HepG2 (cell line): ENCODE results near the gene TCN2. TPM values are rescaled to one million over a fixed set of nuclear protein-coding genes. Genes with fewer than 3 reads are reported as not detected.

Experiments
- ATAC-seq: fragments of 200-7000 bp; cut with Tn5 transposase; 3 replicates; pipeline ENCODE4 v1.9.1; 2020; ENCODE audit warnings: mild to moderate bottlenecking, moderate library complexity
- BruUV-seq: library from RNA; stranded (reverse); fragments of 400-500 nt; replicated peaks from 2 replicates; lab custom pipeline; 2021; lab: Mats Ljungman, UMichigan
- CTCF ChIA-PET: fragments of 300-600 bp; formaldehyde crosslinking; extraction: SDS; loops from one replicate; lab custom pipeline; 2021; ENCODE audit warnings: low total read pairs, inconsistent platforms, low intra/inter-chr PET ratio; lab: Yijun Ruan, JAX
- POLR2A ChIA-PET: fragments of 350-600 bp; sonication (Branson Sonifier 250); formaldehyde crosslinking; loops from one replicate; lab custom pipeline; 2020; ENCODE audit warnings: antibody characterized with exemption, inconsistent platforms; lab: Yijun Ruan, JAX
- DNase-seq: peaks from one replicate; pipeline ENCODE4 v3.0.0-alpha.2; 2015; ENCODE audit warnings: low spot score
- FAIRE-seq: peaks from 3 replicates; lab custom pipeline; 2011; peaks lifted over from hg19 to GRCh38; lab: Jason Lieb, UNC
- H2AFZ ChIP-seq: one replicate; pipeline ENCODE4 v1.6.1; 2011; ENCODE audit warnings: low read length, inconsistent platforms
- H3K27ac ChIP-seq: fragments of 300-600 bp; 3 replicates; pipeline ENCODE4 v1.8.0; 2011; ENCODE audit warnings: mixed run types, mild to moderate bottlenecking, mixed read lengths, low read length, inconsistent platforms; ENCODE audit not compliant: insufficient read depth; ENCODE audit errors: extremely low read length
- H3K27me3 ChIP-seq, 2 experiments: fragments of 200-600 bp in 1 of 2; 2 replicates in 1 of 2; 3 replicates in 1 of 2; pipeline versions ENCODE4 v1.6.0 to v1.8.0; 2011; ENCODE audit warnings: low read length in 2 of 2, mild to moderate bottlenecking in 2 of 2, moderate library complexity in 2 of 2, inconsistent platforms in 1 of 2; ENCODE audit not compliant: insufficient read depth in 2 of 2, control insufficient read depth in 1 of 2
- H3K36me3 ChIP-seq, 2 experiments: fragments of 200-600 bp in 1 of 2; replicated peaks in 1 of 2; 2 replicates in 1 of 2; 3 replicates in 1 of 2; pipeline versions ENCODE4 v1.5.1 to v1.8.0; 2011; ENCODE audit warnings: low read length in 2 of 2, inconsistent platforms in 1 of 2; ENCODE audit not compliant: insufficient read depth in 2 of 2, control insufficient read depth in 1 of 2
- H3K4me1 ChIP-seq: 2 replicates; pipeline ENCODE4 v1.5.1; 2012; ENCODE audit warnings: low read length, inconsistent platforms; ENCODE audit not compliant: insufficient read depth
- H3K4me2 ChIP-seq: 2 replicates; pipeline ENCODE4 v1.6.0; 2011; ENCODE audit warnings: low read depth, low read length, inconsistent platforms
- H3K4me3 ChIP-seq, 3 experiments: fragments of 200-600 bp in 1 of 3; sonication (generic), shearing (Covaris generic) in 1 of 3; replicated peaks in 1 of 3; 2 replicates each; pipeline ENCODE4 v1.5.1; 2011 to 2016; ENCODE audit warnings: low read length in 3 of 3, inconsistent platforms in 2 of 3, low read depth in 2 of 3, mild to moderate bottlenecking in 2 of 3, control low read depth in 1 of 3, mixed read lengths in 1 of 3; ENCODE audit not compliant: insufficient read depth in 1 of 3
- H3K79me2 ChIP-seq: one replicate; pipeline ENCODE4 v1.6.1; 2011; ENCODE audit warnings: low read length, inconsistent platforms; ENCODE audit not compliant: insufficient read depth
- H3K9ac ChIP-seq: 2 replicates; pipeline ENCODE4 v1.6.0; 2011; ENCODE audit warnings: mild to moderate bottlenecking, low read depth, low read length, inconsistent platforms; ENCODE audit not compliant: insufficient read depth
- H3K9me3 ChIP-seq: 2 replicates; pipeline ENCODE4 v1.5.1; 2012; ENCODE audit warnings: mild to moderate bottlenecking, low read length
- H4K20me1 ChIP-seq: 2 replicates; pipeline ENCODE4 v1.6.0; 2011; ENCODE audit warnings: inconsistent platforms, mild to moderate bottlenecking, low read length, moderate library complexity; ENCODE audit not compliant: insufficient read depth
- HNF4A ChIP-seq: sonication (generic); formaldehyde crosslinking; IDR thresholded peaks from 2 replicates; pipeline ENCODE4 v1.4.0; 2020; ENCODE audit warnings: missing genetic modification reagents
- PHF20 ChIP-seq: sonication (generic); formaldehyde crosslinking; IDR thresholded peaks from 2 replicates; pipeline ENCODE4 v1.5.0; 2020; ENCODE audit warnings: mild to moderate bottlenecking, missing genetic modification reagents
- RORA ChIP-seq: sonication (generic); formaldehyde crosslinking; IDR thresholded peaks from 2 replicates; pipeline ENCODE4 v1.5.0; 2020; ENCODE audit warnings: mild to moderate bottlenecking, missing genetic modification reagents, moderate library complexity
- ZMYM3 ChIP-seq: sonication (generic); formaldehyde crosslinking; IDR thresholded peaks from 2 replicates; pipeline ENCODE4 v1.5.1; 2020; ENCODE audit warnings: mild to moderate bottlenecking, missing genetic modification reagents
- ZNF274 ChIP-seq: sonication (generic); formaldehyde crosslinking; IDR thresholded peaks from 2 replicates; pipeline ENCODE4 v1.5.1; 2020; ENCODE audit warnings: mild to moderate bottlenecking, missing genetic modification reagents
- ZNF510 ChIP-seq: sonication (generic); formaldehyde crosslinking; IDR thresholded peaks from 2 replicates; pipeline ENCODE4 v1.4.0; 2020; ENCODE audit warnings: low read depth, mild to moderate bottlenecking, missing genetic modification reagents
- ZNF572 ChIP-seq: sonication (generic); formaldehyde crosslinking; IDR thresholded peaks from 2 replicates; pipeline ENCODE4 v1.5.1; 2020; ENCODE audit warnings: mild to moderate bottlenecking, missing genetic modification reagents
- WGBS: methylation state at CpG from one replicate; pipeline ENCODE4 v1.1.6; 2017; ENCODE audit warnings: low lambda C conversion rate; 5-methylcytosine and 5-hydroxymethylcytosine counted together
- in situ Hi-C: cut with HindIII; loops from 2 replicates; pipeline ENCODE4 v1.10.0; 2017; ENCODE audit warnings: low pct_unique_long_range_greater_than_20kb; ENCODE audit not compliant: extremely low pct_ligation_motif_present
- intact Hi-C: fragments of 100-400 bp; cut with micrococcal nuclease; formaldehyde crosslinking; loops from one replicate; pipeline ENCODE4 v1.10.0; 2022; ENCODE audit not compliant: unreplicated experiment
- polyA plus RNA-seq, 8 experiments: library from polyadenylated mRNA; depleted of rRNA in 3 of 8; stranded (reverse) in 7 of 8; unstranded in 1 of 8; fragments of >200 nt; fragmentation: Illumina TruSeq in 4 of 8; extraction: Trizol in 4 of 8; gene quantifications; 2 replicates each; pipeline versions ENCODE4 v1.2.1 to v1.2.3, GENCODE V29; 2011 to 2016; ENCODE audit warnings: low read depth in 4 of 8, missing spikeins in 1 of 8, mixed read lengths in 1 of 8; ENCODE audit not compliant: insufficient read depth in 1 of 8
- total RNA-seq, 5 experiments: library from RNA; depleted of rRNA; stranded (reverse); fragments of >200 nt; fragmentation: Illumina TruSeq; extraction: Trizol; gene quantifications; 2 replicates each; pipeline ENCODE4 v1.2.3, GENCODE V29; 2016; ENCODE audit warnings: low read depth in 1 of 5
- TF ChIP-seq, protein P1 (sequence below): sonication (generic); formaldehyde crosslinking; IDR thresholded peaks from 2 replicates; pipeline ENCODE4 v1.4.0; 2020; ENCODE audit warnings: missing genetic modification reagents, borderline replicate concordance

Gene TCN2
- total and polyA plus RNA-seq, 2 of the 13 experiments (the other 11 are each of a cell fraction or from before 2014, with no cell fraction given) = 0.29 to 0.31 TPM

- H3K36me3 ChIP-seq = no peaks in the 10 kb centered on the region
- intact Hi-C loops (no loop called here), in situ Hi-C loops (no loop called here)
- no TSS peak for BruUV-seq
- H3K9ac ChIP-seq = no peak overlapping the region
- no peak overlapping the region for H3K4me3 ChIP-seq
- no peak overlapping the region for H2AFZ ChIP-seq
- POLR2A ChIA-PET = no interaction called here
- FAIRE-seq = no peak
- no peaks in the 10 kb centered on the region for H4K20me1 ChIP-seq
- H3K27me3 ChIP-seq = peaks cover 0 to 1% of the 10 kb centered on the region in 2 experiments; a peak in 1 of 5 replicates
- CTCF ChIA-PET = no interaction called here
- WGBS = 84% methylated on average over 4 of the region's 4 CpGs
- ATAC-seq = no peak
- H3K4me2 ChIP-seq = no peak overlapping the region
- peaks cover 7% of the 10 kb centered on the region for H3K4me1 ChIP-seq
- DNase-seq = no peak
- no peak overlapping the region for H3K27ac ChIP-seq
- no peaks in the 10 kb centered on the region for H3K9me3 ChIP-seq
- no peaks in the 10 kb centered on the region for H3K79me2 ChIP-seq
- TF ChIP-seq ZNF274 (no peak), PHF20 (CRISPR knock-in tag) (no peak), HNF4A (CRISPR knock-in tag) (no peak), ZNF510 (no peak), ZNF572 (CRISPR knock-in tag) (no peak), RORA (CRISPR knock-in tag) (no peak), ZMYM3 (CRISPR knock-in tag) (no peak)
- TF ChIP-seq, protein P1, sequence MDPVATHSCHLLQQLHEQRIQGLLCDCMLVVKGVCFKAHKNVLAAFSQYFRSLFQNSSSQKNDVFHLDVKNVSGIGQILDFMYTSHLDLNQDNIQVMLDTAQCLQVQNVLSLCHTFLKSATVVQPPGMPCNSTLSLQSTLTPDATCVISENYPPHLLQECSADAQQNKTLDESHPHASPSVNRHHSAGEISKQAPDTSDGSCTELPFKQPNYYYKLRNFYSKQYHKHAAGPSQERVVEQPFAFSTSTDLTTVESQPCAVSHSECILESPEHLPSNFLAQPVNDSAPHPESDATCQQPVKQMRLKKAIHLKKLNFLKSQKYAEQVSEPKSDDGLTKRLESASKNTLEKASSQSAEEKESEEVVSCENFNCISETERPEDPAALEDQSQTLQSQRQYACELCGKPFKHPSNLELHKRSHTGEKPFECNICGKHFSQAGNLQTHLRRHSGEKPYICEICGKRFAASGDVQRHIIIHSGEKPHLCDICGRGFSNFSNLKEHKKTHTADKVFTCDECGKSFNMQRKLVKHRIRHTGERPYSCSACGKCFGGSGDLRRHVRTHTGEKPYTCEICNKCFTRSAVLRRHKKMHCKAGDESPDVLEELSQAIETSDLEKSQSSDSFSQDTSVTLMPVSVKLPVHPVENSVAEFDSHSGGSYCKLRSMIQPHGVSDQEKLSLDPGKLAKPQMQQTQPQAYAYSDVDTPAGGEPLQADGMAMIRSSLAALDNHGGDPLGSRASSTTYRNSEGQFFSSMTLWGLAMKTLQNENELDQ = no peak
Observed at GRCh38 chr22:30662040-30662439, 55.1 kb downstream of the TCN2 start.
